Tracheal epithelial cell (primary cell): ENCODE results near the gene RAX2. TPM values are rescaled to one million over a fixed set of nuclear protein-coding genes. Genes with fewer than 3 reads are reported as not detected.

Source experiments
- total RNA-seq: library from RNA; depleted of rRNA; stranded (reverse); fragments of >200 nt; gene quantifications from 2 replicates; pipeline ENCODE4 v1.2.1, GENCODE V29; 2014

Gene RAX2
- total RNA-seq = under 0.01 TPM in 1 of 2 replicates, not detected in the other

GRCh38 chr19:3771906-3772455 lies at the start of gene RAX2:
TSS of gene RAX2 (minus strand) at chr19:3772228. CDS start at chr19:3771742, 486 bp downstream.

DNA sequence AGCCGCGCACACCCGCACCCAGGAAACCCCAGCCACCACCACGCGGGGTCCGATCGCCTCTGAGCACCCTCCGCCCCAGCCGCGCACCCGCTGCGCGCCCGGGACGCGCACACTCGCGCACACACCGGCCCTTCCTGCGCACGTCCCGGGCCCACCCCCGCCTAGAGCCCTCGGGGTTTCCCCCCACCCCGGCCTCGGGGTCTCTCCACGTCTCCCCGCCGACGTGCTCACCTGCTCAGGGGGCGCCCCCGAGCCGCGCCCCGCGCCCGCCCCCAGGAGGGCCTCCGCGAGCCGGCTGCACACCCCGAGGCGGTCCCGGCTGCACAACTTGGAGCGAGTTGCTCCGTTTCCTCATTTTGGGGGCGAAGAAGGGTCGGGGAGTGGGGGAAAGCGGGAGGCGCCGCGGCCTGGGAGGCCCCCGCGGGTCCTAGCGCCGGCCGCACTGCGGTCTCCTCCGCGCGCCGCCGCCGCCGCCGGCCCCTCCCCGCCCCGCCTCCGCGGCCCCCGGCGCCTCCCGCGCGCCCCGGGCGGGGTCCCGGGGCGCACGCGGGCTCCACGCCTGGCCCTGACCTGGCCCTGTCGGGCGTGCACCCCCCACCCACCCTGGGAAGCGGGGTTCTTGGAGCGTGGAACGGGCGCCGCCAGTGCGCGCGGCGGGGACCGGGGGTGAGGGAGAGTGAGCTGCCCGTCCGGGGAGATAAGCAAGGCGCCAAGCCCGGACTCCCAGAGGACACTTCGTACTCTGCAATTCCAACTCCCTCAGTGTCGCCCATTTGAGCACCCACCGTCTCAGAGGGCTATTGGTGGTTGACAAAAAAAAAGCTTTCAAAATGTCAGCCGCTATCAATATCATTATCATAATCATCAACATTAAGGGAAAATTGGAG lies 14.2 kb upstream of the RAX2 start, which contains the start of gene MATK:
Gene MATK, minus strand, starts transcription at position 444 of the 887 bp plus-strand sequence. CDS start 1,246 bp downstream, outside the sequence.

DNA sequence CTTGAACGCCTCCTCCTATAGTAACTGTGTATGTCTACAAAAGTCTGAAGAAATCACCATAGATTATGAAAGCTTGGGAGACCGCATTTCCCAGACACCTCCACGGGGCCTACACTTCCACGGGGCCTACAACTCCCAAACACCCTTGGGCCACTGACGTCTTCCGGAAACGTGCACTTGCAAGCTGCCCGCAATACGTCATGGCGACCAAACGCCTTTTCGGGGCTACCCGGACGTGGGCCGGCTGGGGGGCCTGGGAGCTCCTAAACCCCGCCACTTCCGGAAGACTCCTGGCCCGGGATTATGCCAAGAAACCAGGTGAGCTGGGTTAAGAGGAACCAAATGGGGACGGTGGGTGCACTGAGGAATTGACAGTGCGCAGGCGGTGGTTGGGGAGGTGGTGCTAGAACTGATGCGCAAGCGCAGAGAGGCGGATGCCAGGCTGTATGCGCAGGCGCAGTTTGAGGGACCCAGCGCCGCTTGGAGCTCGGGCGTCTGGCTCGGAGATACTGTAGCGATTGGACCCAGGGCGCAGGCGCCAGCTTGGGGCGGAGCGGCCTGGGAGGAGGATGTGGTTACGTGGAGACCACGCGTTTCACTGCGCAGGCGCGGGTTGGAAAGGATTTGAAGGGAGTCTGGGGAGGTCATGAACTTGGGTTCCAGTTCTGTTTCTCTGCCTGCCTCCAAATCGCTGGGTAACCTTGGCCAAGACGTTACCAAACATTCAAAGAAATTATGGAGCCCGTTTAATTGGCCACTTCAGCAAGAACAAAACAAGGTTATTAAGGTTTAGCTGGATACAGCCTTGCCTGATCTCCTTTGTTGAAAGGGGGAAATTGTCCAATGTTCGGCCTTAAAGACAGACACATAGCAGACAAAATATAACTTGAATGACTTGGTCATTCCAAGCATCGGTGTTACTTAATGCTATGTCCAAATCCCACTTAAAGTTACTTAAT lies 9.2 kb downstream of the RAX2 start, which contains the start of gene MRPL54:
Gene MRPL54, plus strand, starts transcription at position 182 of the 959 bp plus-strand sequence. Its CDS starts 19 bp downstream, at position 201.

DNA sequence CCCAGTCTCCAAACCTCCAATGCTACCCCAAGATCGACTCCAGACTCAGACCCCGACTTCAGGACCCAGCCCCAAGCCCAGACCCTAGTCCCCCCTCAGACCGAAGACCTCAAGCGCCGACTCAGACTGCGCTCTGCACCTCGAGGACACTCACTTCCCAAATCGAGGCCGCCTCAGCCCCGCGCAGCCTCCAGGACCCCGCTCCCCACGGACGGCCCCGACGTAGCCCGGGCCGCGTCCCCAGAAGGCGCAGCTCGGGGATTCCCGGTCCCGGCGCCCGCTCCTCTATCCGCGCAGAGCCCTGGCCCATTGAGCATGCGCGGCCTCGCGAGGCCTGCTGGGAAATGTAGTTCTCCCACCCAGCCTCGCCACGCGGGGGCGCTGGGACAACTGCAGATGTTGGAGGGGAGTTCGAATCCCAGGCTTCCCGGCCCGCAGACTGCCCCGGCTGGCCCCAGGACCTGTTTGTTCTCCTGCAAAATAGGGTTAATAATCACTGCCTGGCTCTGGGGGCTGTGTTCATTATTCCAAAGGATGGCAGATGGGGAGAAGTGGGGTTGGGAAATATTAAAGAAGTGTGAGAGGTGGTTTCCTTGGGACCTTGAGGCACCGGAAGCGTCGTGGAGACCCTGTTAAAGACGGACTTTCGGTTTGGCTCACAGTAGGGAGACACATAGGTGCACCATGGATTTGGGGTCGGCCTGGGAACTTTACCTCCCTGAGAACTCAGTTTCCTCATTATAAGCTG lies 10.5 kb downstream of the RAX2 start, which contains the start of gene APBA3:
Gene APBA3, minus strand, starts transcription at position 311 of the 748 bp plus-strand sequence. CDS start 1,428 bp downstream, outside the sequence.

Other genes with a start within 250 kb of the RAX2 start
- gene TEKTIP1, start 233.1 kb downstream of the RAX2 start, total RNA-seq = not detected in 2 replicates
- 75.5 and 204 TPM in 2 replicates for gene MFSD12, start 214.6 kb downstream of the RAX2 start, total RNA-seq
- gene HMG20B, start 199.3 kb downstream of the RAX2 start, total RNA-seq = 51.8 and 87.7 TPM in 2 replicates
- gene GIPC3, start 186.8 kb downstream of the RAX2 start, total RNA-seq = not detected in 2 replicates
- gene TBXA2R, start 165.4 kb downstream of the RAX2 start, total RNA-seq = 0.24 TPM in 1 of 2 replicates, not detected in the other
- gene CACTIN, start 145.4 kb downstream of the RAX2 start, total RNA-seq = 29.0 and 29.6 TPM in 2 replicates
- 7.2 and 10.8 TPM in 2 replicates for gene PIP5K1C, start 71.8 kb downstream of the RAX2 start, total RNA-seq
- 2.3 and 5.1 TPM in 2 replicates for gene TJP3, start 63.8 kb downstream of the RAX2 start, total RNA-seq
- gene APBA3, start 10.5 kb downstream of the RAX2 start, total RNA-seq = 31.1 and 33.5 TPM in 2 replicates
- gene MRPL54, start 9.5 kb downstream of the RAX2 start, total RNA-seq = 47.7 and 64.8 TPM in 2 replicates
- gene MATK, start 14.2 kb upstream of the RAX2 start, total RNA-seq = 1.7 TPM in 1 of 2 replicates, not detected in the other
- gene ZFR2, start 96.8 kb upstream of the RAX2 start, total RNA-seq = not detected in 2 replicates
- gene ATCAY, start 108.5 kb upstream of the RAX2 start, total RNA-seq = not detected in 2 replicates
- gene NMRK2, start 160.8 kb upstream of the RAX2 start, total RNA-seq = not detected in 2 replicates
- 60.1 and 153 TPM in 2 replicates for gene DAPK3, start 198.9 kb upstream of the RAX2 start, total RNA-seq
- 3,484 and 4,939 TPM in 2 replicates for gene EEF2, start 213.2 kb upstream of the RAX2 start, total RNA-seq
- 12.8 and 18.3 TPM in 2 replicates for gene PIAS4, start 235.5 kb upstream of the RAX2 start, total RNA-seq